WI38 (cell line): ENCODE data around the gene SPSB2.
"Not testable (repeated sequence)": the region's sequence is repeated elsewhere in the genome, so short reads cannot be mapped to it uniquely, and the experiment has no call there.

ENCODE experiments used
- H3K4me3 ChIP-seq: 2 replicates; pipeline ENCODE4 v1.5.1; 2011; ENCODE audit warnings: low read depth, mild to moderate bottlenecking, control low read depth, low read length
- CTCF ChIP-seq: IDR thresholded peaks from 2 replicates; pipeline ENCODE4 v1.5.1; 2012; ENCODE audit warnings: low read depth, mild to moderate bottlenecking, control low read depth, low read length

SPSB2 gene

GRCh38 chr12:6866163-6866919, 6.8 kb downstream of the SPSB2 start:
- no peak overlapping the region for H3K4me3 ChIP-seq
- TF ChIP-seq CTCF, result no peak

- H3K4me3 ChIP-seq, result not testable (repeated sequence)
Measured at GRCh38 chr12:6865307-6865706, 7.8 kb downstream of the SPSB2 start.

GRCh38 chr12:6863586-6864321, 9.3 kb downstream of the SPSB2 start:
- no peak overlapping the region for H3K4me3 ChIP-seq
- no peak for TF ChIP-seq CTCF

- TF ChIP-seq CTCF, result no peak
Measured at GRCh38 chr12:6863033-6863432, 10.1 kb downstream of the SPSB2 start.

GRCh38 chr12:6861391-6861790, 11.7 kb downstream of the SPSB2 start:
- H3K4me3 ChIP-seq, result no peak overlapping the region
- TF ChIP-seq CTCF, result no peak

More at GRCh38 chr12:6863033-6863432, 10.1 kb downstream of the SPSB2 start:
- no peak overlapping the region for H3K4me3 ChIP-seq

- TF ChIP-seq CTCF, result no peak
- H3K4me3 ChIP-seq, result no peak overlapping the region
Measured at GRCh38 chr12:6860942-6861341, 12.2 kb downstream of the SPSB2 start.

GRCh38 chr12:6860116-6860515, 13.0 kb downstream of the SPSB2 start:
- no peak for TF ChIP-seq CTCF
- H3K4me3 ChIP-seq, result no peak overlapping the region
